Stomach (tissue), 9 donors: ENCODE results near the gene NAIF1. TPM values are rescaled to one million over a fixed set of nuclear protein-coding genes. Genes with fewer than 3 reads are reported as not detected.

Source experiments
- DNase-seq, 2 donors: peaks; one replicate each; pipeline versions ENCODE4 v3.0.0 to v3.0.0-alpha.2; 2013 to 2019
- H3K27ac ChIP-seq, 5 donors: fragments of 200-600 bp in 4 of 5; sonication (generic) in 4 of 5; one replicate each; pipeline ENCODE4 v1.5.1; 2013 to 2019; ENCODE audit warnings: mild to moderate bottlenecking in 1 of 5, moderate library complexity in 1 of 5
- H3K27me3 ChIP-seq, 3 donors: fragments of 200-600 bp; sonication (generic); one replicate each; pipeline ENCODE4 v1.5.1; 2017 to 2019; ENCODE audit warnings: mixed run types in 1 of 3
- H3K36me3 ChIP-seq, 4 donors: fragments of 200-600 bp; sonication (generic); 1 replicate in 3 of 4; 2 replicates in 1 of 4; pipeline ENCODE4 v1.5.1; 2016 to 2019
- H3K4me1 ChIP-seq, 4 donors: fragments of 200-600 bp; sonication (generic); one replicate each; pipeline ENCODE4 v1.5.1; 2016 to 2019
- H3K4me3 ChIP-seq, 4 donors: fragments of 200-600 bp; sonication (generic) in 3 of 4; one replicate each; pipeline ENCODE4 v1.5.1; 2016 to 2019; ENCODE audit warnings: mild to moderate bottlenecking in 1 of 4
- H3K9me3 ChIP-seq, 4 donors: fragments of 200-600 bp; sonication (generic); one replicate each; pipeline ENCODE4 v1.5.1; 2016 to 2019
- CTCF ChIP-seq, 7 experiments: fragments of 450-650 bp in 4 of 7; fragments of 200-600 bp in 3 of 7; sonication (generic) in 3 of 7; IDR thresholded peaks; one replicate each; pipeline ENCODE4 v1.5.1; 2016 to 2019; ENCODE audit warnings: antibody characterized with exemption in 7 of 7, control low read depth in 2 of 7, mild to moderate bottlenecking in 1 of 7
- EP300 ChIP-seq: sonication (generic); formaldehyde crosslinking; IDR thresholded peaks from one replicate; pipeline ENCODE4 v1.6.1; 2017; ENCODE audit warnings: antibody characterized with exemption
- POLR2A ChIP-seq, 4 donors: fragments of 450-650 bp; IDR thresholded peaks; one replicate each; pipeline ENCODE4 v1.6.1; 2016; ENCODE audit warnings: antibody characterized with exemption in 4 of 4, control low read depth in 2 of 4, mild to moderate bottlenecking in 1 of 4, moderate library complexity in 1 of 4
- POLR2AphosphoS5 ChIP-seq, 3 donors: sonication (generic); formaldehyde crosslinking; IDR thresholded peaks; one replicate each; pipeline ENCODE4 v1.6.1; 2016; ENCODE audit warnings: antibody characterized with exemption in 3 of 3
- WGBS, 5 donors: extraction: QIAGEN DNeasy Blood & Tissue Kit in 3 of 5; methylation state at CpG; one replicate each; pipeline versions ENCODE4 v1.1.5 to v1.1.7; 2013 to 2018; 5-methylcytosine and 5-hydroxymethylcytosine counted together
- intact Hi-C: fragments of 100-400 bp; cut with DNase I; formaldehyde crosslinking; loops from one replicate; pipeline ENCODE4 v1.15.1; 2023; ENCODE audit warnings: low total_unique reads
- polyA plus RNA-seq, 3 donors: library from polyadenylated mRNA; stranded (reverse); fragments of 200-250 nt; gene quantifications; one replicate each; pipeline ENCODE4 v1.2.3, GENCODE V29; 2013
- total RNA-seq, 5 donors: library from RNA; depleted of rRNA; stranded (reverse); fragments of >200 nt; gene quantifications; one replicate each; pipeline versions ENCODE4 v1.1.0 to v1.2.3, GENCODE V29; 2014 to 2016
- donor health status: healthy with polysubstance abuse.
- donor health status: Bipolar disorder and iron deficiency.
- donor health status: healthy.

NAIF1 gene
- total and polyA plus RNA-seq, 8 donors, result 1.8 to 40.3 (median 7.8) TPM

- Histone ChIP-seq H3K4me1 (peaks cover 52 to 91% (median 81%) of the 10 kb centered on the region in 4 donors), H3K36me3 (peaks cover 78 to 85% (median 83%) of the 10 kb centered on the region in 4 donors), H3K27me3 (no peaks in the 10 kb centered on the region), H3K27ac (peak overlapping the region; percentile 69 to 97 (median 93)), H3K9me3 (no peaks in the 10 kb centered on the region), H3K4me3 (peak overlapping the region in 1 of 4 donors; percentile 1)
- intact Hi-C loops, result no loop called here
- 30 to 59% (median 38%) methylated on average over 6 of the region's 6 CpGs for WGBS, 5 donors
- DNase-seq, result peak; percentile 82 to 87
- TF ChIP-seq POLR2AphosphoS5 (IDR thresholded peaks at IDR 0.05), result peak in 2 of 3 donors; percentile 78 to 79
- no peak for TF ChIP-seq POLR2A (IDR thresholded peaks at IDR 0.05)
Observed at GRCh38 chr9:128104171-128104618, 37.1 kb upstream of the NAIF1 start.

- H3K27ac ChIP-seq, result peak overlapping the region; percentile 69 to 97 (median 93)
- no peaks in the 10 kb centered on the region for H3K9me3 ChIP-seq
- no peak for DNase-seq
- peaks cover 49 to 94% (median 80%) of the 10 kb centered on the region in 4 donors for H3K4me1 ChIP-seq
- TF ChIP-seq POLR2AphosphoS5 (IDR thresholded peaks at IDR 0.05) (no peak), CTCF (IDR thresholded peaks at IDR 0.05) (peak in 1 of 7 experiments; percentile 20)
- WGBS, 5 donors, result 43 to 72% (median 51%) methylated on average over 8 of the region's 8 CpGs
- peaks cover 72 to 79% (median 77%) of the 10 kb centered on the region in 4 donors for H3K36me3 ChIP-seq
- no peaks in the 10 kb centered on the region for H3K27me3 ChIP-seq
- intact Hi-C loops, result no loop called here
- H3K4me3 ChIP-seq, result peak overlapping the region in 1 of 4 donors; percentile 1
Observed at GRCh38 chr9:128103589-128103962, 36.5 kb upstream of the NAIF1 start.

- TF ChIP-seq POLR2AphosphoS5 (IDR thresholded peaks at IDR 0.05), result peak in 2 of 3 donors; percentile 60 to 73
- TF ChIP-seq POLR2A (IDR thresholded peaks at IDR 0.05), result no peak
- Histone ChIP-seq H3K9me3 (no peaks in the 10 kb centered on the region), H3K36me3 (peaks cover 66 to 74% (median 72%) of the 10 kb centered on the region in 4 donors), H3K27me3 (no peaks in the 10 kb centered on the region), H3K4me3 (peak overlapping the region in 1 of 4 donors; percentile 1), H3K4me1 (peaks cover 50 to 90% (median 81%) of the 10 kb centered on the region in 4 donors), H3K27ac (peak overlapping the region; percentile 69 to 97 (median 93))
- DNase-seq, result peak in 1 of 2 donors; percentile 90
- intact Hi-C loops, result no loop called here
- 48 to 75% (median 52%) methylated on average over 16 to 23 of the region's 23 CpGs for WGBS, 5 donors
Observed at GRCh38 chr9:128102861-128103588, 35.9 kb upstream of the NAIF1 start.

GRCh38 chr9:128102196-128102595, 35.1 kb upstream of the NAIF1 start:
- Histone ChIP-seq H3K36me3 (peaks cover 58 to 65% (median 63%) of the 10 kb centered on the region in 4 donors), H3K4me1 (peaks cover 58 to 98% (median 83%) of the 10 kb centered on the region in 4 donors), H3K4me3 (peak overlapping the region in 1 of 4 donors; percentile 50), H3K27ac (peak overlapping the region; percentile 69 to 97 (median 93)), H3K9me3 (no peaks in the 10 kb centered on the region), H3K27me3 (no peaks in the 10 kb centered on the region)
- intact Hi-C loops, result no loop called here
- 84 to 88% (median 86%) methylated on average over 12 to 13 of the region's 13 CpGs for WGBS, 5 donors
- DNase-seq, result no peak
- TF ChIP-seq CTCF (IDR thresholded peaks at IDR 0.05) (no peak), POLR2A (IDR thresholded peaks at IDR 0.05) (no peak), POLR2AphosphoS5 (IDR thresholded peaks at IDR 0.05) (no peak)

GRCh38 chr9:128101690-128102089, 34.6 kb upstream of the NAIF1 start:
- 61 to 73% (median 70%) methylated on average over 20 of the region's 20 CpGs for WGBS, 5 donors
- Histone ChIP-seq H3K27ac (peak overlapping the region in 4 of 5 donors; percentile 91 to 97 (median 94)), H3K9me3 (no peaks in the 10 kb centered on the region), H3K27me3 (no peaks in the 10 kb centered on the region), H3K4me3 (peak overlapping the region in 2 of 4 donors; percentile 50 to 66), H3K36me3 (peaks cover 53 to 60% (median 58%) of the 10 kb centered on the region in 4 donors), H3K4me1 (peaks cover 59 to 98% (median 84%) of the 10 kb centered on the region in 4 donors)
- intact Hi-C loops, result no loop called here
- DNase-seq, result peak in 1 of 2 donors; percentile 65
- TF ChIP-seq EP300 (no peak), POLR2AphosphoS5 (IDR thresholded peaks at IDR 0.05) (peak in 2 of 3 donors; percentile 28 to 30)
